NCI-H446 (cell line): ENCODE data around the gene KRTAP10-7.
"Not testable (repeated sequence)": the region's sequence is repeated elsewhere in the genome, so short reads cannot be mapped to it uniquely, and the experiment has no call there.

Experiments used
- DNase-seq, 2 experiments: peaks; one replicate each; lab custom pipeline; 2025; lab: John Stamatoyannopoulos, UW

The KRTAP10-7 gene

DNA sequence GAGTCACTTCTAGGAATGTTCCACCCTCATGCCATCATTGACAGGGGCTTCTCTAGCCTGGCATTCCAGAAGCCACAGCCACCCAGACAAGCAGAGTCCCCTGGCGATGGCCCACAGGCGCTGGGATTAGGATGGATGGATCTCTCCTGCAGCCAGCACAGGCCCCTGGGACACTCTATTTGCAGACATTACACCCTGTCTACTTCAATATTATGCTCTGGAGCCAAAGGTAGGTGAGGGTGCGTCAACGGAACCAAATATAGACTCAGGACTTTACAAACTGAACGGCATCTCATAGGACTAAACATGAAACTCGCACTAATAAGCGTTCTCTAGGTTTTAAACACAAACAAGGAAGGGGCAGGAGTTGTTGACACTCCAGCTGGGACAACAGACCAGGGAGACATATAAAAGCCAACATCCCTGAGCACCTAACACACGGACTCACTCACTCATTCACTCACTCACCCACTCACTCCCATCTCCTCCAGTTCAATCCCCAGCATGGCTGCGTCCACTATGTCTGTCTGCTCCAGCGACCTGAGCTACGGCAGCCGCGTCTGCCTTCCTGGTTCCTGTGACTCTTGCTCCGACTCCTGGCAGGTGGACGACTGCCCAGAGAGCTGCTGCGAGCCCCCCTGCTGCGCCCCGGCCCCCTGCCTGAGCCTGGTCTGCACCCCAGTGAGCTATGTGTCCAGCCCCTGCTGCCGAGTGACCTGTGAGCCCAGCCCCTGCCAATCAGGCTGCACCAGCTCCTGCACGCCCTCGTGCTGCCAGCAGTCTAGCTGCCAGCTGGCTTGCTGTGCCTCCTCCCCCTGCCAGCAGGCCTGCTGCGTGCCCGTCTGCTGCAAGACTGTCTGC lies at the start of gene KRTAP10-7:
KRTAP10-7 (plus strand) TSS at position 480 of the 861 bp plus-strand sequence; CDS start at position 505, 25 bp downstream.
- DNase-seq = not testable (repeated sequence)

- DNase-seq = no peak
These were observed 49.6 kb upstream of the KRTAP10-7 start for GRCh38 chr21:44550807-44551206.

DNA sequence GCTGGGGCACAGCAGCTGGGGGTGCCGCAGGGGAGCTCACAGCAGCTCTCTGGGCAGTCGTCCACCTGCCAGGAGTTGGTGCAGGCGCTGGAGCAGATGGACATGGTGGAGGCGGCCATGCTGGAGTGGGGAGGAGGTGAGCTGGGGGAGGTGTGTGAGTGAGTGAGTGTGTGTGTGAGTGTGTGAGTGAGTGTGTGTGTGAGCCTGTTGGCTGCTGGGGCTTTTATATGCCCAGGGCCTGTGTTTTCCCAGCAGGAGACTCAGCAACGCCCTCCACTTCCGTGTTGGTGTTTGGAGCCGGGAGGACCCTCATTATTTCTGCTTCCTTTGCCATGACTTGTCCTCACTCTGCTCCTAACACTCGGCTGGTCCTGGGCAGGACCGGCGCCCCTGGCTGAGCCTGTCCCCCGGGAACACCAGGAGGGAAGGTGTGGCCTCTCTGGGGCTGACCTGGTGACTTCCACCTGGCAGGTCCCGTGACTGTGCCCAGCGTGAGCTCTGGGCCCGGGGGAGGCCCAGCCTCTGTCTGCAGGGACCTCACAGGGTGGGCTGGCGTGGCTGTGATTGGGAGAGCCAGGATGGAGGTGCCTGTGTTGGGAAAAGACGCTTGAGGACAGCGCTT lies 48.9 kb upstream of the KRTAP10-7 start, which contains the start of gene KRTAP10-2:
KRTAP10-2 (minus strand) TSS at position 166 of the 622 bp plus-strand sequence; CDS start at position 119, 47 bp downstream.
- DNase-seq = no peak

GRCh38 chr21:44552136-44552535 lies 48.3 kb upstream of the KRTAP10-7 start:
- no peak for DNase-seq

DNA sequence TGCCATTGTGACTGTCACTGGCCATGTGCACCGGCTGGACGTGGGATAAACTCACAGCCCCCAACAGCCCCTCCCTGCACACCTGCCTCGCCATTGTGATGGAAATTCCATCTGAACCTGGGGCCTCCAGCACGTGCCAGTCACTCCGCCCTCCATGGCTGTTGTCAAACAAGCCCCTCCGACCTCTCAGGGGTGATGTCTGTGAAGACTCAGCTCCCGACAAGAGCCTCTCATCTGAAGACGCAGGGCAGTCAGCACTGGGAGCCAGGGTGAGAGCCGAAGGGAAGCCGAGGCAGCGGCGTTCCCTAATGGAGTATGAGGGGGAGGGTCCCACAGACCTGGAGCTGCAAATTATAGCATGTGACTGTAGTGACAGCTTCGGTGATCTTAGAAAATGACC lies 47.7 kb upstream of the KRTAP10-7 start:
- no peak for DNase-seq

DNA sequence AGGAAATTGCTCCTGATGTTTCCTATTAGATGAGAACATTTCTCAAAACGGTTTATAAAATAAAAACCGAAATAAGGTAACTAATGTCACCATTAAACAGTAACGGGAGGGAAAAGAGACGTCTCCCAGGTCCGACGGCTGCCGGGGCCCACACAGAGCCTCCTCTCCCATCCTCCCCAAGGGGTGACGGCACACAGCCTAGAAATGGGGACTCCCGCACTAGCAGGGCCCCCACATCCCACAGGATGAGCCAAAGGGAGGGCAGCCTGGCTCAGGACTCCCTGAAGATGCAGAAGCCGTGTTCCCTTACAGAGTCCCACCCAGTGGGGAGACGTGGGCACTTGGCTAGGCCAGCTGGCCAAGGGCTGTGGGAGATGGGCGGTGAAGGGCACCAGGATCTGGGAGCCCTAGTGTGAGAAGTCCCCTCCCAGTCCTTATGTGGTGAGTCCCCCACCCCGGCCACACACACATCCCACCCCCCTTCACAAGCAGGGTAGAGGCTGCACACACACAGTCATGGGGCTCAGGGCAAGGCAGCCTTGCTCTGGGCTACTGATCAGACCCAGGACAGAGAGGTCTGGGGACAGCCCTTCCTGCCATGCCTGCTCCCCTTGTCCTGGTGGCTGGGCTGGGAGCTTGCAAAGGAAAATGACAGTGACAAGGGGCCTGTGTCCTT lies 45.1 kb upstream of the KRTAP10-7 start:
- no peak for DNase-seq

GRCh38 chr21:44556879-44557278 lies 43.5 kb upstream of the KRTAP10-7 start:
- DNase-seq = no peak

DNA sequence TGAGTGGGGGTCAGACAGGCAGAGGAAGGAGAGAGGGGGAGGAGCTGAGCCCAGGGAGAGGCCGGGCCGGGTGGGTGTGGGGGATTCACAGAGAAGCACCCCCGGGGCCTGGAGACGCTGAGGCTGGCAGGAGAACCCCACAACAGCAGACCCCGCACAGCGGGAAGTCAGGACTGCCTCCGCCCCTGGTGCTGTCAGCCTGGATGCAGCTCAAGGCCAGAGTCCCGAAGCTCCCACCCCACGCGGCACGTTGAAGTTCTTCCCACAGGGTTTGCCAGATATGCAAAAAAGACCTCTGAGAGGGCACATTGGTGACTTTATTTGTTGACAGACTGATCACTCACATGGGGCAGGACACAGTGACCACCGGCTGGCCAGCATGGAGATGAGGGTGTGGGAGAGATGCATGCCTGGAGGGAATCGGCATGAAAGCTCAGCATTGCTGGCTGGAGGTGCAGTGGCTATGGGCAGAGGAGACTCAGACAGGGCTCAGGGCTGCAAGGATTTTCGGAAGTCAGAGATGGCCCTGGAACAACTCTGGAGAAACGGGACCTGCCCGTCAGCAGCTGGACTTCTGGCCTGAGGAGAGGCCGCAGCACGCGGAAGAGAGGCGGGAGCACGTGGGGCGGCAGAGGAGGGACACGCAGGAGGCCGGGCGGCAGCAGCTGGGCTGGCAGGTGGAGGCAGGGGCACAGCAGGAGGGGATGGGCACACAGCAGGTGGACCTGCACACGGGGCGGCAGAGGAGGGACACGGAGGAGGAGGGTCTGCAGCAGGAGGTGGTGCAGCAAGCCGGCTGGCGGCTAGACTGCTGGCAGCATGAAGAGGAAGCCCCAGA lies 42.7 kb upstream of the KRTAP10-7 start:
- no peak for DNase-seq

DNA sequence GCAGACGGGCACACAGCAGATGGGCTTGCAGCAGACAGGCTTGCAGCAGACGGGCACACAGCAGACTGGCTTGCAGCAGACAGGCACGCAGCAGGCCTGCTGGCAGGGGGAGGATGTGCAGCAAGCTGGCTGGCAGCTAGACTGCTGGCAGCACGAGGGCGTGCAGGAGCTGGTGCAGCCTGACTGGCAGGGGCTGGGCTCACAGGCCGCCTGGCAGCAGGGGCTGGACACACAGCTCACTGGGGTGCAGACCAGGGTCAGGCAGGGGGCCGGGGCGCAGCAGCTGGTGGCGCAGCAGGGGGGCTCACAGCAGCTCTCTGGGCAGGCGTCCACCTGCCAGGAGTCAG lies 42.1 kb upstream of the KRTAP10-7 start:
- not testable (repeated sequence) for DNase-seq

DNA sequence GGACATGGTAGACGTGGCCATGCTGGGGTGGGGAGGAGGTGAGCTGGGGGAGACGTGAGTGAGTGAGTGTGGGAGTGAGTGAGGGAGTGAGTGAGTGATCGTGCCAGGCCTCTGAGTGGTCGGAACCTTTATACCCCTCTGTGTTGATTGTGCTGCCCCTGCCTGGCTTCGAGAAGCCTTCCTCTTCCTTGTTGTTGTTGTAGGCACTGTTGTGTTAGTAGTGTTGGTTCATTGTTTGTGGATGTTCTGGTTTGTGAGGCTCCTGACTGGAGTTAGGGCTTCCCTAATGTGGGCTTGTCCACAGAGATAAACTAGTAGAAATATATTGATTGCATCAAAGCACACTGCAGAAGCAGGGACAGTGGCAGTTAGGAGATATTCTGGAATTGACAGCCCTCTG lies 41.7 kb upstream of the KRTAP10-7 start, which contains the start of gene KRTAP10-3:
KRTAP10-3 (minus strand) TSS at position 101 of the 400 bp plus-strand sequence; CDS start at position 21, 80 bp downstream.
- no peak for DNase-seq

GRCh38 chr21:44564099-44564498 lies 36.3 kb upstream of the KRTAP10-7 start:
- DNase-seq = no peak

DNA sequence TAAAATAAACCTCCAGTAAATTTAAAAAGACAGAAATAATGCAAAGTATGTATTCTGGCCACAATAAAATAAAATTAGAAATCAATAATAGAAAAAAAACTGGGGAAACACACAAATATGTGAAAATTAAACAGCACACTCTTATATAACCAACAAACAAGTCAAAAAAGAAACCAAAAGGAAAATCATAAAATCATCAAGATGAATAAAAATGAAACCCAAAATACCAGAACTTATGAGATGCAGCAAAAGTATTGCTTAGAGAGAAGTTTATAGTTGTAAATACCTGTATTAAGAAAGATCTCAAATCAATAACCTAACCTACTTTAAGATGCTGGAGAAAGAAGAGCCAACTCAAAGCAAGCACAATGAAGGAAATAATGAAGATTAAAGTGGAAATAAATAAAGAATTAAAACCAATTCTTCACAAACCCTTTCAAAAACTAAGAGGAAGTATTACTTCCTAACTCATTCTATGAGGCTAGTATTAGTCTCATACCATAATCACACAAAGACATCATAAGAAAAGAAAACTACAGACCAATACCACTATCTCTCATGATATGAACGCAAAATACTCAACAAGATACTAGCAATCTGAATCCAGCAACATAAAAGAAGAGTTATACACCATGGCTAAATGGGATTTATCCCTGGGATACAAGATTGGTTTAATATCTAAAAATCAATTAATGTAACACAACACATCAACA lies 35.4 kb upstream of the KRTAP10-7 start:
- DNase-seq = no peak

DNA sequence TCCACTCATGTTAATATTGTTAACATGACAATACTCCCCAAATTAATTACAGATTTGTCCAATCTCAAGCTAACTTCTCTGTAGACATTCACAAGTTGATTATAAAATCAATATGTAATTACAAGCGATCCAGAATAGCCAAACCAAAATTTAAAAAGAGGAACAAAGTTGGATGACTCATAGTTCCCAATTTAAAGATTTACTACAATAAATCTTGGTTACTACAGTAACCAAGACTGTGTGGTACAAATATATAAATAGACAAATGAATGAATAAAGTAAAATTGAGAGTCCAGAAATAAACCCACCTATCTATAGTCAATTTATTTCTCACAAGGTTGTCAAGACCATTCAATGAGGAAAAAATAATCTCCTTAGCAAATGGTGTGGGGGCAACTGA lies 34.0 kb upstream of the KRTAP10-7 start:
- DNase-seq = no peak

- no peak for DNase-seq
These were observed 32.8 kb upstream of the KRTAP10-7 start for GRCh38 chr21:44567481-44568171.

DNA sequence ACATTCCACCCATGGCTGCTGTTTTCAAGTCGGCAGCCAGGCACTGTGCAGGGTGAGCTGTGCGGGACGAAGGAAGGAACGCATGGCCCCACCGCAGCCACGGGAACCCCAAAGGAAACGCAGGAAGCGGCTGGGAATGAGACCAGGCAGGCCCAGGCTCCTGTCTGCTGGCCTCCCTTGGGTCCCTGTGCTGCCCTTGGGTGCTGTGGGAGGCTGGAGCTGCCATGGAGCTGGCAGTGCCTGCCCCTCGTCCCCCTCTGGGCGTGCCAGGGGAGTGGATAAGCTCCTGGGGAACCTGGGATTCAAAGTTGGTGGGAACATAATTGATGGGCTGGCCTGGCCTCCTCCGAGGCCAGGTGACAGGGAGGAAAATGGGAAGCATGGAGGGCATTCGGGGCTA lies 32.1 kb upstream of the KRTAP10-7 start:
- no peak for DNase-seq

GRCh38 chr21:44568667-44569556 lies 31.5 kb upstream of the KRTAP10-7 start:
- DNase-seq = no peak

- no peak for DNase-seq
These were observed 30.4 kb upstream of the KRTAP10-7 start for GRCh38 chr21:44569861-44570517.

DNA sequence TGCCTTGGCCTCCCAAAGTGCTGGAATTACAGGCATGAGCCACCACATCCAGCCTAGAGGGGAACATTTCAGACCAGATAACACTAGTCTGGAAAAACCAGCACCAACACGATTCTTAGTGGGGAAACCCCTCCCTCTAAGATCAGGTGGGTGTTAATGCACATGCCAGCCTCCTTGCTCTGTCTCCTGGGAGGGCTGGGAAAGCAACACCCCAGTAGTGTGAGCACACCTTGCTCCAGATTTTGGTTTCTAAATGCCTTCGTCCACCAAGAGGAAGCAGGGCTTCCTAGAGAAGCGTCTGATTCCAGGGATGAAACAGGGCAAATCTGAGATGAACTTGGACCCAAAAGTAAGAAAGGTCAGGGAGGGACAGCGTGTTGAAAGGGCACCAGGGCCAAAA lies 29.1 kb upstream of the KRTAP10-7 start:
- DNase-seq = no peak
